ENCODE data around the gene SMARCC1.

The SMARCC1 gene

DNA sequence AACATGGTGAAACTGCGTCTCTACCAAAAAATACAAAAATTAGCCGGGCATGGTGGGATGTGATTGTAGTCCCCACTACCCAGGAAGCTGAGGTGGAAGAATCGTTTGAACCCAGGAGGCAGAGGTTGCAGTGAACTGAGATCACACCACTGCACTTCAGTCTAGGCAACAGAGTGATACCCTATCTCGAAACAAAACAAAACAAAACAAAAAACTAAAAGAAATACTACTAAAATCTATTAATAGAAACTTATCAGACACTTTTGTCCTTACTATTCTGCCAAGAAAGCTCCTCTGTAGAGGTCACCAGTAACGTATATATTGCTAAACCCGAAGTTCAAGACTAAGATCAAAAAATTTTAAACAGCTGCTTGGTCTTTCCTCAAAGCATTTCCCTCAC lies 67.1 kb downstream of the SMARCC1 start:
- TF ChIP-seq, protein P1, sequence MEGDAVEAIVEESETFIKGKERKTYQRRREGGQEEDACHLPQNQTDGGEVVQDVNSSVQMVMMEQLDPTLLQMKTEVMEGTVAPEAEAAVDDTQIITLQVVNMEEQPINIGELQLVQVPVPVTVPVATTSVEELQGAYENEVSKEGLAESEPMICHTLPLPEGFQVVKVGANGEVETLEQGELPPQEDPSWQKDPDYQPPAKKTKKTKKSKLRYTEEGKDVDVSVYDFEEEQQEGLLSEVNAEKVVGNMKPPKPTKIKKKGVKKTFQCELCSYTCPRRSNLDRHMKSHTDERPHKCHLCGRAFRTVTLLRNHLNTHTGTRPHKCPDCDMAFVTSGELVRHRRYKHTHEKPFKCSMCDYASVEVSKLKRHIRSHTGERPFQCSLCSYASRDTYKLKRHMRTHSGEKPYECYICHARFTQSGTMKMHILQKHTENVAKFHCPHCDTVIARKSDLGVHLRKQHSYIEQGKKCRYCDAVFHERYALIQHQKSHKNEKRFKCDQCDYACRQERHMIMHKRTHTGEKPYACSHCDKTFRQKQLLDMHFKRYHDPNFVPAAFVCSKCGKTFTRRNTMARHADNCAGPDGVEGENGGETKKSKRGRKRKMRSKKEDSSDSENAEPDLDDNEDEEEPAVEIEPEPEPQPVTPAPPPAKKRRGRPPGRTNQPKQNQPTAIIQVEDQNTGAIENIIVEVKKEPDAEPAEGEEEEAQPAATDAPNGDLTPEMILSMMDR (IDR thresholded peaks at IDR 0.05; ENCODE audit: extremely low read depth, missing control alignments), result no peak
- no peak for DNase-seq (ENCODE audit: low spot score)

DNA sequence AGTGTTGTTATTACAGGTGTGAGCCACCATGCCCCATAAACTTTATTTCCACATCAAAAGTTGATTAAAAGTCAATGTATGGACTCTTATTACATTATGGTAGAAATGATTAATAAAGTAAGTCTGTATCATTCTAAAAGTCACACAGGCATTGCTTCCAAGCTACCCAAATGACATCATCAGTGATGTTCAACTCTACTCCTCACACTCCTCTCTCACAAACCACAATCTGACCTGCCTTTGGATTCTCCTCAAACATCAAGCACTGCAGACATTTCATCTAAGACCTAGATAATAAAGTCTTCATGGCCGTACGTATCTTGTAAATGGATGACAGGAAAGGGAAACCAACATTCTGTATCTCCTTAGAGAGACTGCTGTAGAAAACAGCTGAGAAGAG lies 68.0 kb downstream of the SMARCC1 start:
- TF ChIP-seq, protein P1 (IDR thresholded peaks at IDR 0.05; ENCODE audit: extremely low read depth, missing control alignments), result no peak
- no peak for DNase-seq (ENCODE audit: low spot score)

DNA sequence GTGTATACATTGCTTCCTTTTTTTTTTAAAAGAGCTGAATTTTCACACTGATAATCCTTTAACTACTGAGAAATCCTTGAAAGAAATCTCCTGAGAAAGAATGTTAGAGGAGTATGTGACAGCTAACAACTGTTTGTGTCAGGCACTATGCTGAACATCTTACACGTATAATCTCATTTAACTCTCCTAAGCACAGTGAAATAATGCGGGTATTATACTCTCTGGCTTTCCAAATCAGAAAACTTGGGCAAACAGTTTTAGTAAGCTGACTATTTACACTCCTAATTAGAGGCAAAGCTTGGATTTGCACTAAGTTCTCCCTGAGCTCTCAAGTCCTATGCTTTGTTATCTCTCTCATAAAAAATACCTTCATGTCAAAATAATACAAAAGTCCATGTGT lies 69.3 kb downstream of the SMARCC1 start:
- DNase-seq (ENCODE audit: low spot score), result no peak
- TF ChIP-seq, protein P1 (IDR thresholded peaks at IDR 0.05; ENCODE audit: extremely low read depth, missing control alignments), result no peak

DNA sequence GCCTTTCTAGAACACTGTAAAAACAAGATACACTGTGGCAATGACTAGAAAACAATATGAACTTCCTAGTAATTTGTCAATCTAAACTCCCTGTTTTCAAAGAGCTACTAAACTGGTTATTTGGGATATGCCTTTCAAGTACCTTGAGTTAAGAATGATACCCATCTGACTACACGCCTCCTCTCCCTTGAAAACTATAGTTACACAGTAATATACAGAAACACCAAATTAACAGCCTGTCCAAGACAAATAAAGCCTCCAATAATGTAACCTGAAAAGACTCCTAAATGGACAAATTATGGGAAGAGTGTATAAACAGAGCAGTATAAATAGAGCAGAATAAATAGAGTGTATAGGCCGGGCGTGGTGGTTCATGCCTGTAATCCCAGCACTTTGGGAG lies 70.1 kb downstream of the SMARCC1 start:
- TF ChIP-seq, protein P1 (IDR thresholded peaks at IDR 0.05; ENCODE audit: extremely low read depth, missing control alignments), result no peak
- no peak for DNase-seq (ENCODE audit: low spot score)

DNA sequence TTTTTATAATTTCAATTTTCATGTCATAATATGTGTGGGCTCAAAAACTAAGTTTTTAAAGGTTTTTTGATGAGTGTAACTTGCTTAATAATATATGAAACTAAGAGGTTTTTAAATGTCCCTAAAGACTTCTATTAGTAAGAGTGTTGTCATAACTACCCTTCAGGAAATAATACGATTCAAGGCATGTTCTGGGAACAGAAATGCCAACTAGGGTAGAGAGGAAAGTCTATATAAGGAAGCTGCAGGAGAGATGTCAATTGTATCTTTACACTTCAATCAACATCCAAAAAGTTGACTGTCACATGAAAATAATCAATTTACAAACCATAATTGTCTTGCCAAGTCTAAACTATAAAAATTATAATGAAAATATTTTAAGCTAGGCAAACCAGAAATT lies 76.3 kb downstream of the SMARCC1 start:
- TF ChIP-seq, protein P1 (IDR thresholded peaks at IDR 0.05; ENCODE audit: extremely low read depth, missing control alignments), result no peak

DNA sequence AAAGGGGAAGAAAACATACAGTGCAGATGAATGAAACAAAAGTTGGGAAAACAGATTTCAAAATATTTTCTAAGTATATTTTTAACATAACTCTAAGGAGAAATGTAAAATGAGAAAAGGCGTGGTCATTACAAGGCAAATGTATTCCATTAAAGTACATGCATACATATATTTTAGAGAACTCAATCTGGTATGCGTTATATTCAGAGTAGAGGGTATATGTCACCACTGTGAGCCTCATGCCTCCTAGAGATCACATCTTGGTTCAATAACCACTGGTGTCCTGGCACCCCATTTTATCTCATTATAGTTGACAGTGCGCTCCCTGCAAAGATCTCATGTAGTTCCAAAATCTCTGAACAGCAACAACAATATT lies 77.5 kb downstream of the SMARCC1 start:
- DNase-seq (ENCODE audit: low spot score), result no peak
- TF ChIP-seq, protein P1 (IDR thresholded peaks at IDR 0.05; ENCODE audit: extremely low read depth, missing control alignments), result no peak

More for the DNA sequence above, 76.3 kb downstream of the SMARCC1 start:
- DNase-seq (ENCODE audit: low spot score), result no peak

DNA sequence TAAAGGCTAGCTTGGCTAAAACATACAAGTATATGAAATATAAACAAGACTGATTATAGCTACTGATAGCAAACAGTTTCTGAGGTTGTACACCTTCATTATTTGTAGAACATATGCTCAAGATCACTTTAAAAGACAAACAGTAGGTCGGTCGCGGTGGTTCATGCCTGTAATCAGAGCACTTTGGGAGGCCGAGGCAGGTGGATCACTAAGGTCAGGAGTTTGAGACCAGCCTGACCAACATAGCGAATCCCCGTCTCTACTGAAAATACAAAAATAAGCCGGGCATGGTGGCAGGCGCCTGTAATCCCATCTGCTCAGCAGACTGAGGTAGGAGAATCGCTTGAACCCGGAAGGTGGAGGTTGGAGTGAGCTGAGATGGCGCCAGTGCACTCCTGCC lies 80.3 kb downstream of the SMARCC1 start:
- TF ChIP-seq, protein P1 (IDR thresholded peaks at IDR 0.05; ENCODE audit: extremely low read depth, missing control alignments), result no peak
- no peak for DNase-seq (ENCODE audit: low spot score)

Data from GM20000 (cell line).